ELF-1 (cell line): ENCODE measurements around the gene KCNJ8.

ENCODE experiments used
- DNase-seq: peaks from one replicate; pipeline ENCODE4 v3.0.0-alpha.2; 2016; ENCODE audit warnings: low read depth, low spot score

KCNJ8 gene

DNA sequence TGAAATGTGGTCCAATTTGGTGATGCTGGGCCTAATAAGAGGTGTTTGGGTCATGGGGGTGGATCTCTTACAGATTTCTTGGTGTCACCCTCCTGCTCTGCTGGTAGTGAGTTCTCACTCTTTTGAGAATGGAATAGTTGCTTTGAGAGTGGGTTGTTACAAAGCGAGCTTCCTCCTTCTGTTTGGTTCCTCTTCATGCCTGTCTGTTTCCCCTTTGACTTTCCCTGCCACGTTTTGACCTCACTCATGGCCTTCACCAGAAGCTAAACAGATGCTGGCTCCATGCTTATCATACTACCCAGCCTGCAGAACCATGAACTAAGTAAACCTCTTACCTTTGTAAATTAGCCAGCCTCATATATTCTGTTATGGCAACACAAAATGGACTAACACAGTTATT is 59.1 kb downstream of the KCNJ8 start:
- DNase-seq: no peak
